ENCODE measurements around the gene CACNA1A. TPM values are rescaled to one million over a fixed set of nuclear protein-coding genes. Genes with fewer than 3 reads are reported as not detected.

The CACNA1A gene
- total and polyA plus RNA-seq, 2 of the 13 experiments (the other 11 are each of a cell fraction or from before 2014, with no cell fraction given), result not detected

DNA sequence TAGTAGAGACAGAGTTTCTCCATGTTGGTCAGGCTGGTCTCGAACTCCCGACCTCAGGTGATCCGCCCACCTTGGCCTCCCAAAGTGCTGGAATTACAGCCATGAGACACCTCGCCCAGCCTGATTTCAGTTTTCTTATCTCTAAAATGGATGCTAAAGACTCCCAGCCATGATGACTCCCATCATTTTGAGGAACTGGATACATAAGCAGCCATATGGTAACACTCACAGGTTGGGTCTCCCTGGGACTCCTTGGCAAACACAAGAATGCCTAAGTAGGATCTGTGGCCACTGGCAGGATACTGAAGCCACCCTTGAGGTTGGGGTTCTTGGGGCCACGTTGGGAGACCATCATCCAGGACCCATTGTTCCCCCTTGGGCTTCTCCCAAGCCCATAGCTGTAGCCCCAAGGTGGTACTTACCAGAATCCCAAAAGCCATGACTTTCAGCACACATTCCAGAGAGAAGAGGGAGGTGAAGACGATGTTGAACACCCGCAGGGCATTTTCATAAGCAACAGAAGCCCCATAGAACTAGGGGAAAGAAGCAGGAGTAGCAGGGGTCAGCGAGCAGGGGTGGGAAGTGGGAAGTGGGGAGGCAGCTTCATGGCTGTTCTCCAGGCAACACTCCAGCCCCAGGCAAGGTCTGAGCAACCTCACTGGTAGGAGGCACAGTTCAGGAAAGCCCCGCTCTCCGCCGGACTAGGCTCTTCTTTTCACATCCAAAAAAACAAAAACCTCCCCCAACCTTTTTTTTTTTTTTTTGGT, 253.5 kb downstream of the CACNA1A start:
- intact Hi-C loops (cut with micrococcal nuclease; ENCODE audit: unreplicated experiment) (no loop called here), in situ Hi-C loops (cut with HindIII; ENCODE audit: extremely low pct_ligation_motif_present, low pct_unique_long_range_greater_than_20kb) (no loop called here)
- FAIRE-seq, result no peak
- ChIA-PET POLR2A (no interaction called here), CTCF (ENCODE audit: low intra/inter-chr PET ratio, low total read pairs) (no interaction called here)
- Histone ChIP-seq H3K4me1 (ENCODE audit: insufficient read depth, low read length) (no peaks in the 10 kb centered on the region), H3K9me3 (ENCODE audit: low read length) (no peaks in the 10 kb centered on the region), H2AFZ (ENCODE audit: low read length) (no peak overlapping the region), H3K79me2 (ENCODE audit: insufficient read depth, low read length) (no peaks in the 10 kb centered on the region), H3K36me3 (replicated peaks in 1 of 2; ENCODE audit: control insufficient read depth in 1 of 2, insufficient read depth in 2 of 2, low read length in 2 of 2) (no peaks in the 10 kb centered on the region), H3K4me3 (replicated peaks in 1 of 3; ENCODE audit: insufficient read depth in 1 of 3, low read depth in 2 of 3, low read length in 3 of 3) (no peak overlapping the region), H3K4me2 (ENCODE audit: low read depth, low read length) (no peak overlapping the region), H3K27ac (ENCODE audit: extremely low read length, insufficient read depth, low read length) (no peak overlapping the region), H3K27me3 (ENCODE audit: control insufficient read depth in 1 of 2, insufficient read depth in 2 of 2, low read length in 2 of 2) (peaks cover 1 to 18% of the 10 kb centered on the region in 2 experiments; a peak in 2 of 5 replicates), H4K20me1 (ENCODE audit: insufficient read depth, low read length) (no peaks in the 10 kb centered on the region), H3K9ac (ENCODE audit: insufficient read depth, low read depth, low read length) (no peak overlapping the region)
- no peak for TF ChIP-seq ZBTB20 (CRISPR knock-in tag; IDR thresholded peaks at IDR 0.05; ENCODE audit: borderline replicate concordance, low read depth)
- no peak for TF ChIP-seq KAT7 (CRISPR knock-in tag; IDR thresholded peaks at IDR 0.05; ENCODE audit: borderline replicate concordance)
- no peak for TF ChIP-seq FOXK2 (IDR thresholded peaks at IDR 0.05)
- TF ChIP-seq PCBP1 (IDR thresholded peaks at IDR 0.05; ENCODE audit: borderline replicate concordance, low read depth, low read length), result no peak
- no peak for TF ChIP-seq KLF9 (CRISPR knock-in tag; IDR thresholded peaks at IDR 0.05; ENCODE audit: low read depth)
- no peak for TF ChIP-seq BRD4 (CRISPR knock-in tag; IDR thresholded peaks at IDR 0.05)
- no peak for TF ChIP-seq REL (CRISPR knock-in tag; conservative IDR thresholded peaks at IDR 0.05)
- no peak for TF ChIP-seq ZNF749 (CRISPR knock-in tag; IDR thresholded peaks at IDR 0.05; ENCODE audit: borderline replicate concordance)
- no peak for TF ChIP-seq MTF1 (CRISPR knock-in tag; IDR thresholded peaks at IDR 0.05)
- no peak for TF ChIP-seq ZFP62 (CRISPR knock-in tag; IDR thresholded peaks at IDR 0.05)
- DNase-seq (ENCODE audit: low spot score), result no peak
- no peak for ATAC-seq
- WGBS (ENCODE audit: low lambda C conversion rate), result 26% methylated on average over 8 of the region's 11 CpGs
- no TSS peak for BruUV-seq (replicated peaks)

DNA sequence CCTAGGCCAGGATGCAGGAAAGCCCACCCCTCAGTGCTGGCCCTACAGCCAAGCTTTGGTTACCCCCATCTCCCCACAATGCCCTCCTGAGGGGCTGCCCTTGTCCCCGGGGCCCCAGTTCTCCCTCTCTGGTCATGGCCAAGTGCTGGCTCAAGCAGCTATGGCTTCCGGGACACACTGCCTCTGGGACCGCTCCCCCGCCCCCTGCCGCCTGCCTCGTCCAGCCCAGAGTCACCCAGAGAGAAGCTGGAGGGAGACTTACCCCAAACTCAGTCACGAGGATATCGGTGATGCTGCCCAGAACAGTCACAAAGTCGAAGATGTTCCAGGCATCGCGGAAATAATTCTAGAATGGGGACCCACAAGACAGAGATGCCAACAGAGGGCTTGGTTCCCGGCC, 261.4 kb downstream of the CACNA1A start:
- Histone ChIP-seq H3K4me1 (ENCODE audit: insufficient read depth, low read length) (no peaks in the 10 kb centered on the region), H4K20me1 (ENCODE audit: insufficient read depth, low read length) (no peaks in the 10 kb centered on the region), H3K9ac (ENCODE audit: insufficient read depth, low read depth, low read length) (no peak overlapping the region), H3K36me3 (replicated peaks in 1 of 2; ENCODE audit: control insufficient read depth in 1 of 2, insufficient read depth in 2 of 2, low read length in 2 of 2) (no peaks in the 10 kb centered on the region), H3K4me3 (replicated peaks in 1 of 3; ENCODE audit: insufficient read depth in 1 of 3, low read depth in 2 of 3, low read length in 3 of 3) (no peak overlapping the region), H3K27me3 (ENCODE audit: control insufficient read depth in 1 of 2, insufficient read depth in 2 of 2, low read length in 2 of 2) (no peaks in the 10 kb centered on the region), H3K79me2 (ENCODE audit: insufficient read depth, low read length) (no peaks in the 10 kb centered on the region), H3K4me2 (ENCODE audit: low read depth, low read length) (no peak overlapping the region), H3K27ac (ENCODE audit: extremely low read length, insufficient read depth, low read length) (no peak overlapping the region), H2AFZ (ENCODE audit: low read length) (no peak overlapping the region), H3K9me3 (ENCODE audit: low read length) (no peaks in the 10 kb centered on the region)
- intact Hi-C loops (cut with micrococcal nuclease; ENCODE audit: unreplicated experiment), result no loop called here
- FAIRE-seq (no peak), ATAC-seq (no peak), DNase-seq (ENCODE audit: low spot score) (no peak)
- CTCF ChIA-PET (ENCODE audit: low intra/inter-chr PET ratio, low total read pairs), result no interaction called here
- POLR2A ChIA-PET, result no interaction called here
- no TSS peak for BruUV-seq (replicated peaks)
- in situ Hi-C loops (cut with HindIII; ENCODE audit: extremely low pct_ligation_motif_present, low pct_unique_long_range_greater_than_20kb), result no loop called here
- 42% methylated on average over 7 of the region's 12 CpGs for WGBS (ENCODE audit: low lambda C conversion rate)
- TF ChIP-seq, protein P1, sequence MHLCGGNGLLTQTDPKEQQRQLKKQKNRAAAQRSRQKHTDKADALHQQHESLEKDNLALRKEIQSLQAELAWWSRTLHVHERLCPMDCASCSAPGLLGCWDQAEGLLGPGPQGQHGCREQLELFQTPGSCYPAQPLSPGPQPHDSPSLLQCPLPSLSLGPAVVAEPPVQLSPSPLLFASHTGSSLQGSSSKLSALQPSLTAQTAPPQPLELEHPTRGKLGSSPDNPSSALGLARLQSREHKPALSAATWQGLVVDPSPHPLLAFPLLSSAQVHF (CRISPR knock-in tag; IDR thresholded peaks at IDR 0.05), result no peak
- TF ChIP-seq CEBPG (CRISPR knock-in tag; IDR thresholded peaks at IDR 0.05), result no peak
- TF ChIP-seq ZNF572 (CRISPR knock-in tag; IDR thresholded peaks at IDR 0.05), result no peak
- TF ChIP-seq THYN1 (CRISPR knock-in tag; IDR thresholded peaks at IDR 0.05; ENCODE audit: borderline replicate concordance, low read depth), result no peak
- no peak for TF ChIP-seq ETV5 (CRISPR knock-in tag; IDR thresholded peaks at IDR 0.05; ENCODE audit: borderline replicate concordance)
- no peak for TF ChIP-seq TEAD3 (CRISPR knock-in tag; optimal IDR thresholded peaks at IDR 0.05; ENCODE audit: borderline replicate concordance)
- TF ChIP-seq RELA (CRISPR knock-in tag; IDR thresholded peaks at IDR 0.05), result no peak
- TF ChIP-seq JUND (CRISPR knock-in tag; IDR thresholded peaks at IDR 0.05), result no peak
- no peak for TF ChIP-seq ZNF251 (CRISPR knock-in tag; IDR thresholded peaks at IDR 0.05)
- TF ChIP-seq SRSF1 (optimal IDR thresholded peaks at IDR 0.05; ENCODE audit: low read depth, low read length), result no peak
- TF ChIP-seq ELF3 (CRISPR knock-in tag; IDR thresholded peaks at IDR 0.05), result no peak
- TF ChIP-seq PPARG (CRISPR knock-in tag; conservative IDR thresholded peaks at IDR 0.05), result no peak
- TF ChIP-seq EZH2 (conservative IDR thresholded peaks at IDR 0.05; ENCODE audit: low read depth, low read length), result no peak

Data from HepG2 (cell line).